HuH-7.5 (cell line): ENCODE results near the gene ZFP36.

Experiments used
- DNase-seq: peaks from one replicate; pipeline ENCODE4 v3.0.0; 2011; ENCODE audit warnings: low spot score

Gene ZFP36

DNA sequence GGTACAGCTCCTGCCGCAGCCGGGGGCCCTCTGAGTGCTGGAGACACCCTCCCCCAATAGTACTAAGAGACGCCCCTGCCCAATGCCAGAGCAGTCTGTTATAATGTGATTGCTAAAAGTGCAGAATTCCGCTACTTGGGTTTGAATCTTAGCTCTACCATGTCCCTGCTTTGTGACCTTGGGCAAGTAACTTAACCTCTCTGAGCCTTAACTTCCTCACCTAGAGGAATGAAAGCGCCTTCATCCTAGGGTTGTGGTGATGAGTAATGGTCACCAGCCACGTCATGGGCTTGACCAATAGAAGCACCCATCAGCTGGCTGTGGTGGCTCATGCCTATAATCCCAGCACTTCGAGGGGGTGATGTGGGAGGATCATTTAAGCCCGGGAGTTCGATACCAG, 12.4 kb downstream of the ZFP36 start:
- DNase-seq, result no peak

DNA sequence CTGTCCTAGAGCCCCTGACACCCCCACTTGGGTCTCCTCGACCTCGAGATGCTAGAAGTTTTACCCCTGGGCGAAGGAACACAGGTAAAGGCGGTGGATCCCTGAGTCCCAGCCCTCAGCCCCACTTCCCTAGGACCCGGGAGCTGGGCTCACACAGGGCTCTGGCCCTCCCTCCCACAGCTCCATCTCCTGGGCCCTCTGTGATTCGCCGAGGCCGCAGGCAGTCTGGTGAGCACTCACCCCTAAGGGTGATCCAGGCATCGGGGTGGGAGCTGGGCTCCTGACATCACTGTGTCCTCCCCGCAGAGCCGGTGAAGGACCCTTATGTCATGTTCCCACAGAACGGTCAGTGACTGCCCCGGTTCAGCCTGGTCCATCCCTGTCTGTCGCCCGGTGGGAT, 14.1 kb downstream of the ZFP36 start:
- no peak for DNase-seq

GRCh38 chr19:39422020-39422419, 15.4 kb downstream of the ZFP36 start:
- DNase-seq, result no peak

DNA sequence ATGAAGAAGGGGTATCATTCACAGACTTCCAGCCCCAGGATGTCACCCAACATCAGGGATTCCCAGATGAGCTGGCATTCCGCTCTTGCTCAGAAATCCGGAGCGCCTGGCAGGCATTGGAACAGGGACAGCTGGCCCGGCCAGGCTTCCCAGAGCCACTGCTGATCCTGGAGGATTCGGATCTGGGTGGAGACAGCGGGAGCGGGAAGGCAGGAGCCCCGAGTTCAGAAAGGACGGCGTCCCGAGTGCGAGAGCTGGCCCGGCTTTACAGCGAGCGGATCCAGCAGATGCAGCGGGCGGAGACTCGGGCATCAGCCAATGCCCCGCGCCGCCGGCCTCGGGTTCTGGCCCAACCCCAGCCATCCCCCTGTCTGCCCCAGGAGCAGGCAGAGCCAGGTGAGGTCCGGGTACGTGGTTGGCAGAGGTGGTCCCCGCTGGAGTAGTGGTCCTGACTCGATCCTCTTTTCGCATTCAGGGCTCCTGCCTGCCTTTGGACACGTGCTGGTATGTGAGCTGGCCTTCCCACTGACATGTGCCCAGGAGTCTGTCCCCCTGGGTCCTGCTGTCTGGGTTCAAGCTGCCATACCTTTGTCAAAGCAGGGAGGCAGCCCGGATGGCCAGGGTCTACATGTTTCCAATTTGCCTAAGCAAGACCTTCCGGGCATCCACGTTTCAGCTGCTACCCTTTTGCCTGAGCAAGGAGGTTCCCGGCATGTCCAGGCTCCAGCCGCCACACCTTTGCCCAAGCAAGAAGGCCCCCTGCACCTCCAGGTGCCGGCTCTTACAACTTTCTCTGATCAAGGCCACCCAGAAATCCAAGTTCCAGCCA, 16.8 kb downstream of the ZFP36 start:
- no peak for DNase-seq

DNA sequence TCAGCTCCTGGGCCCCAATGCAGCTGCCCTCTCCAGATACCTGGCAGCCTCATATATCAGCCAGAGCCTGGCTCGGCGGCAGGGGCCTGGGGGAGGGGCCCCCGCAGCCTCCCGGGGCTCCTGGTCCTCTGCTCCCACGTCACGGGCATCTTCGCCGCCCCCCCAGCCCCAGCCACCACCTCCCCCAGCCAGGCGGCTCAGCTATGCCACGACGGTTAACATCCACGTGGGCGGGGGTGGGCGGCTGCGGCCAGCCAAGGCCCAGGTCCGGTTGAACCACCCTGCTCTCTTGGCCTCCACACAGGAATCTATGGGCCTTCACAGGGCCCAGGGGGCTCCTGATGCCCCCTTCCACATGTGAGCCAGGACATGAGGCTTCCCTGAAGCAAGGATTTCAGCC, 18.3 kb downstream of the ZFP36 start:
- DNase-seq, result no peak

DNA sequence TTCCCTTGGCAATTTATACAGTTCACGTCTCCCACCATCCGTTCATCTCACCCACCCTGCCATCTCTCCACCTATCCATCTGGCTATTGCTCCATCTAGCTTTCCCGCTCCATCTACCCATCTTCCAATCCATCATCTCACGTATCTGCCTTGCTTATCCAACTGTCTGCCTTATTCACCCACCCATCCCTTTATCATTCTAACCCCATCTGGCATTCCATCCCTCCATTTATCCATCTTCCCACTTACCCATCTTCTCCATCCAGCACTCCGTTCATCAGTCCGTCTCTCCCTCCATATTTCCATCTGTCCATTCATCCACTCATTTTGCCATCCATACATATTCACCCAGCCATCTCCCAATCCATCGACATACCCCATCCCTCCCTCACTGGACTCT, 19.1 kb downstream of the ZFP36 start:
- DNase-seq, result no peak

DNA sequence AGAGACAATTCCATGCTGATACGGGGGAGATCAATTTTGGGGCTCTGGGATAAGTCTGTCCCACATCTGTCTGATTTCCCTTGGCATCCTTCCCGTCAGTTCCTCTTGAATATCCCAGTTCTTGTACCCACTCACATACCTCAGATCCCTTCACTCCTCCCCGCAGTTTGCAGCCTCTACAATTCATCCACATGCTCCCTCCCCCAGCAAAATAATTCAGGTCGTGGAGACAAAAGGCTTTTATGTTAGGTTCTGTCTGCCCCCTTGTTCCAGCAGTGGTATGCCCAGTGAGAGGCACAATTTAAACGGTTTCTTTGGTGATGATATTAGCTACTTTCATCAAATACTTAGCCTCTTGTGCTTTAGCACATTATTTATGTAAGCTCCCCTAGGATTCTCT, 19.5 kb downstream of the ZFP36 start:
- no peak for DNase-seq

DNA sequence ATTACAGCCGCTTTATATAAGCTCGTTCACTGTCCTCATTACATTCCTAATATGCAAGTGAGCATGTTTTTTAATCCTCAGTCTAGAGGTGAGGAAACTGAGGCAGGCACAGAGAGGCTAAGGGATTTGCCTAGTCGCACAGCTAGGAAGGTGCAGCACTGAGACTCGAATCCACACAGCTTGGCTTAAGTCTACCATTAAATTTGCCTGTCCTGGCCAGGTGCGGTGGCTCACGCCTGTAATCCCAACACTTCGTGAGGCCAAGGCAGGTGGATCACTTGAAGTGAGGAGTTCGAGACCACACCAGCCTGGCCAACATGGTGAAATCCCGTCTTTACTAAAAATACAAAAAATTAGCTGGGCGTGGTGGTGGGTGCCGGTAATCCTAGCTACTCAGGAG, 21.1 kb downstream of the ZFP36 start:
- no peak for DNase-seq

DNA sequence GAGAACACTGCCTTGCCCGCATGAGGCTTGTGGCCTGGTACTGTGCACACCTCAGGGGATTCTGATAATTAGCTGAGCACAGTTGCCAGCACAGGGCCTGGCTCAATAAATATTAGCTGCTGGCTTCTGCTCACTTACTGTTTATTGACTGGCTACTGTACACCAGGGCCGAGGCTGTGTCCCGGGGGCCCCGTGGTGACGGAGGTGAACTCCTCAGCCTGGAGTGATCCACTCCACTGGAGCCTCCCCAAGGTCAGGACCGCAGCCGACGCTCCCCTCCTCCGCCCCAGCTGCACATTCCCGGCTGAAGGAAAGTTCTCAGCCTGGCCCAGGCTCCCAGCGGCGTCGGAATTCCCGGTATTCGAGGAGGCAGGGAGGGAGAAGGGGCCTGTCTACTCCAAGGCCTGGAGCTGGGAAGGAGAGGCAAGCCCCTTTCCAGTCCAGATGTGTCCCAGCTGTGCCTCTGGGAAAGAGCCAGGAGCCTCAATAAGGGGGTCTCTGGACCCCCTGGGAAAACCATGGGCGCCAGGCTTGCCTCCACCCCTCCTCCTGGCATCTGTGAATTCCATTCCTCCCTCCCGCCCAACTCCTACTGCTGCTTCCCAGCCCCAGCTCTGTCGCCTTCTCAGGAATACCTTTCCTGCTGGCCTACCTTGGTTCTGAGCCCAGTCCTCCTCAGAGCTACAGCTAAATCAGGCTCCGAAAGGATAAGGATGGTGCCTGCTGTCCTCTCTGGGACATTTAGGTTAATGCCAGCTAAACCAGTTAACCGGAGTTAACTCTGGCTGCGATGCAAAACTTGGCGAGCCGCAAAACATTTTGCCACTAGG, 21.9 kb downstream of the ZFP36 start:
- peak; percentile 62 for DNase-seq

DNA sequence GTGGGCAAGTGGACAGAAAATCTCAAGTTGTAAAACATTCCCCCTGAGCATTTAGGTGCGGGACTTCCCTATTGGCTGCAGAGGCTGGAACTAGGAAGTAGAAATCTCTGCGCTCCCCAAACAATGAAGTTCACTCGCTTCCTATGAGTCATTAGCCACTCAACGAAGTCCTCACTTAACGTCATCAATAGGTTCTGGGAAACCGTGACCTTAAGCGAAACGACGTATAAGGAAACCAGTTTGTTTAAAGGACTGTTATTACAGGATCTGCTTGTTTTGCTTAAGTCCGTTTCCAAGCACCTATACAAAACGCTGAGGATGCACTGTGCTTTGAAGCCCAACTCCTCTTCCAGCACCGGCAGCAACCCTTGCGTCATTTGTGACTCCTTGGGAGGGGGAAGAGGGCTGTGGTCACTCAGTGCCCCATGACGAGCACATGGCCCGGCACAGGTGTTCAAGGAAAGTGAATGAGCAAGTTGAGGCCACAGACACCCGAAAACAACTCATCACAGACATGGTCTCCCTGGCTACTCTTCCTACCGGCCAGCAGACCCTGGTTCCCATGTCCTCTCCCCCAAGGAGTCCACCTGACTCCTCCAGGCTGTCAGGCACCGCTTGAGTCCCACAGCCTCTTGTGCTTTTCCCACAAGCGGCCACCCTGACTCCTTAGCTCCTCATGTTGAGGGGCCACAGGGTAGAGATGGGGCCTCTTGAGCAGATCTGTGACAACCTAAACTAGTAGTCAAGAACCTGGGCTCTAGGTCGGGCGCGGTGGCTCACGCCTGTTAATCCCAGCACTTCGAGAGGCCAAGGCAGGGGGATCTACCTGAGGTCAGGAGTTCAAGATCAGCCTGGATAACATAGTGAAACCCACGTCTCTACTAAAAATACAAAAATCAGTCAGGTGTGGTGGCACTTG, 24.3 kb downstream of the ZFP36 start:
- no peak for DNase-seq

- DNase-seq, result no peak
These were observed 26.0 kb downstream of the ZFP36 start for GRCh38 chr19:39432677-39433025.

DNA sequence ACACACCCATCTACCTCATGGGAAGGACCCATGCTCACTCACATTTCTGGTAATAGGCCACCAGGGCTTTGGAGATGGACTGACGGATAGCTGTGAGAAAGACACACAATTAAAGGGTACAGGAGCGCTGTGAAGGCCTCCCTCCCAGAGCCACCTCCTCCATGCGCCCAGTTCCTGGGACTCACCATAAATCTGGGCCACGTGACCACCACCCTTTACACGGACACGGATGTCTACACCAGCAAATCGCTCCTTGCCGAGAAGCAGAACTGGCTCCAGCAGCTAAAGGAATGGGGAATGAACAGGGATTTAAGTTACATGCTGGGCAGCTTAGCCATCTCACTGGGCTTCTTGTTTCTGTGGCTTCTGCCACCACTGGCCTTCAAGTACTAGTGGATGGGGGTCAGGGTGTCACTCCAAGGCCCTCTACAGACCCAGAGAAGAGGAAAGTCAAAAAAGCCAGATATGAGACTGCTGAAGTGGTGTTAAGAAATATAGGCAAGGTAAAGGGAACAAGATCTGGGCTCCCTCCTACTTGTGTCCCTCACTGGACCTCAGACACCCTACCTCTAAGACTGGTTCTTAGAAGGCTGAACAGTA, 26.9 kb downstream of the ZFP36 start:
- no peak for DNase-seq

- no peak for DNase-seq
These were observed 27.8 kb downstream of the ZFP36 start for GRCh38 chr19:39434123-39435076.

GRCh38 chr19:39435499-39436349, 29.1 kb downstream of the ZFP36 start, which contains the start of gene RPS16:
Gene RPS16, minus strand, starts transcription at chr19:39435949. Its CDS starts 54 bp downstream, at chr19:39435895.
- peak; percentile 86 for DNase-seq

- no peak for DNase-seq
These were observed 29.7 kb downstream of the ZFP36 start for GRCh38 chr19:39436350-39436716.

DNA sequence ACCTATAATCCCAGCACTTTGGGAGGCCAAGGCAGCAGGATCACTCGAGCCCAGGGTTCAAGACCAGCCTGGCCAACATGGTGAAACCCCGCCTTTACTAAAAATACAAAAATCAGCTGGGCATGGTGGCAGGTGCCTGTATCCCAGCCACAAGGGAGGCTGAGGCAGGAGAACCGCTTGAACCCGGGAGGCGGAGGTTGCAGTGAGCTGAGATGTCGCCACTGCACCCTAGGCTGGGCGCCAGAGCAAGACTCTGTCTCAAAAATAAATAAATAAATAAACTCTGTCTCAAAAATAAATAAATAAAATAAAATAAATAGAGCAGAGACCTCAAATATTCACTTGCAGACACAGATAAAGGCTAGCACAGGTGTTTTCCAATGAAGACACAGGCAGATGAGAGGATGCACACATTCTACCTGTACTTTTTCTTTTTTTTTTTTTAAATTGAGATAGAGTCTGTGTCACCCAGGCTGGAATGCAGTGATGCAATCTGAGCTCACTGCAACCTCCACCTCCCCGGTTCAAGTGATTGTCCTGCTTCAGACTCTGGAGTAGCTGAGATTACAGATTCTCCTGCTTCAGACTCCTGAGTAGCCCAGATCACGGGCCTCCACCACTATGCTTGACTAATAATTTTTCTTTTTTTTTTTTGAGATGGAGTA, 31.8 kb downstream of the ZFP36 start:
- DNase-seq, result no peak

- DNase-seq, result no peak
These were observed 38.0 kb downstream of the ZFP36 start for GRCh38 chr19:39444598-39445195.

GRCh38 chr19:39445196-39446111, 38.8 kb downstream of the ZFP36 start, which contains the start of gene SUPT5H:
Gene SUPT5H, plus strand, starts transcription at chr19:39445582. Its CDS starts 309 bp downstream, at chr19:39445891.
- peak; percentile 97 for DNase-seq
